ENCODE data around the gene MYL4.
"Not testable (repeated sequence)": the region's sequence is repeated elsewhere in the genome, so short reads cannot be mapped to it uniquely, and the experiment has no call there.

Gene MYL4

DNA sequence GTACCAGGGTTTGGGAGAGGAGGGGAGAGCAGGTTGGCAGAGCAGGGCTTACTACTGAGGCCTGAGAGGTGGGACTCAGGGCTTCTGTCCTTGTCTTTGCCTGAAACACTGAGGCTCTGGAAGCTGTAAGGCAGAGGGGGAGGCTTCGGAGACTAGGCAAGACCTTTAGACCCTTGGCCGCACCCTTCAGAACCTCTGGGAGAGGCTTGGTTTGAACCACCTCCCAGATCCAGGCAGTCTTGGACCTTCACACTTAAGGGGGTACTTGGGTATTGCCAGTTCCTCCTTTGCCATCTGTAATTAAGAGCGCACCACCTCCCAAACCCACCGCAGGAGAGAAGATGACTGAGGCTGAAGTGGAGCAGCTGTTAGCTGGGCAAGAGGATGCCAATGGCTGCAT lies 12.9 kb downstream of the MYL4 start:
- DNase-seq = no peak

DNA sequence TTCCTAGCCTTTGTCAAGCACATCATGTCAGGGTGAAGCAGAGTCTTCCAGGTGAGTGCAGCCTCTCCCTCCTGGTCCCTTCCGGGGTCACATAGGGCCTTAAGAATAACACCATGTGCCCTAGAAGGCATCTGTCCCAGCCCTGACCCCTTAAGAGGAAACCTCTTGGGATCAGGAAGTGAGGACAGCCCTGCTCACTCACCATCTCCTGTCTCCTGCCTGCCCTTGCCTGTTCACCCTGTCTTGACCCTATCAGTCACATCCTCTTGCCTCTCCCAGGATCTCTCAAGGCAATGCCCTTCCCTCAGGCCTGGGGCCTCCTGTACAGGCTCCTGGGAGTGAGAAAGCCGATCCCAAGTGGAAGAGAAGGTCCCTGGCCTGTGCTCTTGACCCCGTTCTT lies 13.9 kb downstream of the MYL4 start:
- no peak for DNase-seq

DNA sequence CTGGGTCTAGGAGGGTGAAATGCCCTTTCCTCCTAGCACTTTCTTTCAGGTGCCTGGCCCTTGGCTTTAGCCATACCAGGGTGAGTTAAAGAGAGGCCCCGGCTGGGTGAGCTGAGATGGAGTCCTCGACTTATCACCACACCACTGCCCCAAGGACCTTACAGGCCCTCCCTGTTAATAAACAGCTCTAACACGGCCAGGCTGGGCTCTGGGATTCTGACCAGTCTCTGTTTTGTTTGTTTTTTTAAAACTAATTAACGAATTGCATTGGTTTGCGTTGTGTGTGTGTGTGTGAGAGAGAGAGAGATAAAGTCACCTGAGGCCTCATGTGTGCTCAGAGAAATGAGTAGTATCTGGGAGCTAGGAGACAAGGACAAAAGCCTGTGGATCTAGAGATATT lies 14.3 kb downstream of the MYL4 start:
- no peak for DNase-seq

DNA sequence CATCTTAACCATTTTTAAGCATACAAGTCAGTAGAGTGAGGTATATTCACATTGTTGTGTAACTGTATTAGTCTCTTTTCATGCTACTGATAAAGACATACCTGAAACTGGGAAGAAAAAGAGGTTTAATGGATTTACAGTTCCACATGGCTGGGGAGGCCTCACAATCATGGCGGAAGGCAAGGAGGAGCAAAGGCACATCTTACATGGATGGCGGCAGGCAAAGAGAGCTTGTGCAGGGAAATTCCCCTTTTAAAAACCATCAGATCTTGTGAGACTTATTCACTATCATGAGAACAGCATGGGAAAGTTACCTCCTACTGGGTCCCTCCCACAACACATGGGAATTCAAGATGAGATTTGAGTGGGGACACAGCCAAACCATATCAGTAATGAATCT lies 14.9 kb downstream of the MYL4 start:
- DNase-seq = not testable (repeated sequence)

DNA sequence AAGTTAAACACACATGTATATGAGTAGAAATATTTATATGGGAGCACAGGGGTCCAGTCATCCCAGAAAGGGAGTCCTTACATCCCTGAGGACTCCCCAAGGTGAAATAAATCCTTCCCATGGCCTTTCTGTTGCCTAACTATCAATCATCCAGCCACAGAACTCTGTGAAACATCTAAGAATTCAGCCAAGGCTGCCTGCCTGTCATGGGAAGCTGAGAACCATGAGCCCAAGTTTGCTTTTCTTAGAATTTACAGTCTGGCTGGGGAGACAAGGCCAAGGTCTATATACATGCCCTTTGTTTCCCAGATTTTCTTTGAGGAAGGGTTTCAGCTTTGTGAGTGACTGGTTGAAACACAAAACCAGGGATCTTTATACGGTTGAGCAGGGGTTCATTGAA lies 15.8 kb downstream of the MYL4 start:
- DNase-seq = no peak

DNA sequence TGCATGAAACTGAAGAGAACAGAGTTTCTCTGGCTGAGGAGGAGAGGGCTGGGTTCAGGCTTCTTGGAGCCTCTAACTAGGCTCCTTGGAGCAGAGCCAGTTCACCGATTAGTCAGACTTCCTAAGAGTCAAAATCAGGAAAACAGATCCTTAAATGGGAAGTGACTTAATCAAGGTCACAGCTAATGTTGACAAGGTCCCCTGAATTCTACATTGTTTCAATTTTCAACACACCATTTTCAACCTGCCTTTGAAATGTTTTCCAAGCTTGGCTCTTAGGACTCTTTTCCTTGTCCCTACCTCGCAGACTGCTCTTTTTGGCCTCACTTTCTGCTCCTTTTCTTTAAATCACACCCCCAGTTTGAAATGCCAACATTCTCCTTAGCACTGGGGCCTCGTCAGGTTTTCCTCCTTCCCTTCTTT lies 16.3 kb downstream of the MYL4 start:
- DNase-seq = no peak

GRCh38 chr17:47225911-47226688 lies 17.0 kb downstream of the MYL4 start:
- DNase-seq = no peak

DNA sequence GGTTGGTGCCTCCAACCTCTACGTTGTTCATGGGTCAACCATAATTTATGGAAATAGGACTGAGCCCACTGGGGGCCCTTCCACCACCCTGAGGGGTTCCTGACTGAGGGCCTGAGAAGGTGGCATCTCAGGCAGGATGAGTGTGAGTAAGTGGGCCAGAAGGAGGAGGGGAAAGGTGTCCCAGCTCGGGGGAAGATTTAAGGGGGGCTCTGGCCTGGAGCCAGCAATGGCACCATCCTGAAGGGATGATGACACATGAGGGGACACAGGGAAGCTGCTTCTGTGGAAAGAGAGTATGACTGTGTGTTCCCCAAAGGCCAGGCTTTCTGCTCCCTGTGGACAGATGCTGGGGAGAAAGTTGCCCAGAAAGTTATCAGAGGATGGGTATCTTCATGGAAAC lies 18.7 kb downstream of the MYL4 start:
- no peak for DNase-seq

GRCh38 chr17:47229535-47230443 lies 20.6 kb downstream of the MYL4 start:
- DNase-seq = peak; percentile 71 to 73

DNA sequence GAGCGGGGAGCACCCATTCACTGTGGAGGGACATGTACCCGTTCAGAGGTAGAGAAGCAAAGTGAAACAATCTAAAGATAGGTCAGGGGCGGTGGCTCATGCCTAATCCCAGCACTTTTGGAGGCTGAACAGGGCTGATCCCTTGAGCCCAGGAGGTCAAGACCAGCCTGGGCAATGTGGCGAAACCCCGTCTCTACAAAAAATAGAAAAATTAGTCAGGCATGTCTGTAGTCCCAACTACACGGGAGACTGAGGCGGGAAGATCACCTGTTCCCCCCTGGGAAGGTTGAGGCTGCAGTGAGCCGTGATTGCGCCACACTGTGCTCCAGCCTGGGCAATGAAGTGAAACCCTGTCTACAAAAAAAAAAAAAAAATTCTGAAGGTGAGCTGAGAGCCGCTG lies 21.7 kb downstream of the MYL4 start:
- DNase-seq = no peak

DNA sequence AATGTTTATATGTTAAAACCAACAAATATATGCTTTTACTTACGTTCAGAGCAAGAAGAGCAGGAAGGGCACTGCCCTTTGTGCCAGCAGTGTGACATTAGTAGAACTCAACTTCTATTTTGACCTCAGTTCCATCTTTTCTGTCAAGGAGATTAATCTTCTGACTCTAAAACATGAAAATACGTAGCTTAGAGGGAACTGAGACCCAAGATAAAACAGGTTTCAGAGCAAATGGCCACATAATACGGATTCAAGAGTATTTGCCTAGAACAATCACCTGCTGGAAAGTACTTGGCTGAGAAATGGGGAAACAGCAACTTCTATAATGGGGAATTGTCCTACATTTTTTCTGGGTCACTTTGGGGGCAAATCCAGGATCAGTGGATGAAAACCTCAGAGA lies 22.2 kb downstream of the MYL4 start:
- no peak for DNase-seq

GRCh38 chr17:47231866-47232265 lies 22.7 kb downstream of the MYL4 start:
- no peak for DNase-seq

DNA sequence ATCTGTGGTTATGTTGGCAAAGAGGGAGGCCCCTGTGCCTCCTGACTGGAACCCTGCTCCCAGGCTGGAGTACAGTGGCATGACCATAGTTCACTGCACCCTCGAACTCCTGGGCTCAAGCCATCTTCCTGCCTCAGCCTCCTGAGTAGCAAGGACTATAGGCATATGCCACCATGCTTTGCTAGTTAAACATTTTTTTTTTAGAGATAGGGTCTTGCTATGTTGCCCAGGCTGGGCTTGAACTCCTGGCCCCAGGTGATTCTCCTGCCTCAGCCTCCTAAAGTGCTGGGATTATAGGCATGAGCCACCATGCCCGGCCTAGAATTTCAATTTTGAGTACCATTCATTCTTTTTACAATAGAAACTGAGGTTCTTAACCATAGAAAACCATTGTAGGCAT lies 23.3 kb downstream of the MYL4 start:
- DNase-seq = no peak

- DNase-seq = no peak
Measured at GRCh38 chr17:47235506-47235905, 26.4 kb downstream of the MYL4 start.

GRCh38 chr17:47235923-47236322 lies 26.8 kb downstream of the MYL4 start:
- DNase-seq = no peak

DNA sequence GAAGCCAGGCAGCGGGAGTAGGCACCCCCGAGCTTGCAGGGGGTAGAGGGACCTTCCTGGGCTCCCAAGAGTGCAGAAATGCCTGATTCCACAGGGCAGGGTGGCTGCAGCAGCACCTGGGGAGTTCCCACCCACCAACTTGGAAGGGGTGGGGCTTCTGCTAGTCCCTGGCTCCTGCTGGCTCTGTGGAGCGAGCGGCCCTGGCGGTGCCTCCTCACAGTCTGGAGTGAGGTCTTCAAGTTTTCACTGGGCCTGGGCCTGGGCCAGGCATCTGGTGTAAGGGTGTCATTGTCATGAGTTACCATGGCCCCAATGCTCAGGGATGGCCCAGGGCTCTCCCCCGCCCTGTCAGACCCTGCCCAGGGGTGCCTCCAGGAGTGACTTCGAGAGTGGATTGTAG lies 28.7 kb downstream of the MYL4 start:
- DNase-seq = no peak

DNA sequence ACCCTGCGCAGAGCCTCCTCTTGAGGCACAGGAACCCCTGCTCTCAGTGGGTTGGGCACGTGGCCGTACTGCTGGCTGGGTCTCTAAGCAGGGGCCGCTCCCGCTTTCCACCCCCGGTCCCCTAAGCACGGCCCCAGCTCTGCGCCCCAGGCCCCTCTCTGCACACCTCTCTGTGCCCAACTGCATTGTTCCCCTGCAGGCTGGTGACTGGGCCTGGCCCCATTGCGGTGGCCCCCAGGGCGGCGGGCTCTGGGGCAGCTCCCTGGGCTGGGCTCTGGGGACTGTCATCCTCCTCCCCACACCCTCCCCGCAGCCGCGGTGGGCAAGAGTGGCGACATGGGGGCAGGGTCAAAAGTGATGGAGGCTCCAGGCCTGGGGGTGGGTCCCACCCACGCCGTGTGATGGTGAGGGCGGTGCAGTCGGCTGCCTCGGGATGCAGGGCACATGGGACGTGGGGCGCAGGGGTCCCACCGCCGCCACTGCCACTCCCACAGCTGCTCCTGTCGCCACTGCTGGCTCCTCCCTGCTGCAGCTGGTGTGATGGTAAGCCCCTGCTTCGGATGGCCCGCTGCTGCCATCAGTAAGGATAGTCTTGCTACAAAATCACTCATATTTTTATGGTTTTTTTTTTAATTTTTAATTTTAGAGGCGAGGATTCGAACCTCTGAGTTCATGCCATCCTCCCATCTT lies 29.3 kb downstream of the MYL4 start:
- DNase-seq = no peak

DNA sequence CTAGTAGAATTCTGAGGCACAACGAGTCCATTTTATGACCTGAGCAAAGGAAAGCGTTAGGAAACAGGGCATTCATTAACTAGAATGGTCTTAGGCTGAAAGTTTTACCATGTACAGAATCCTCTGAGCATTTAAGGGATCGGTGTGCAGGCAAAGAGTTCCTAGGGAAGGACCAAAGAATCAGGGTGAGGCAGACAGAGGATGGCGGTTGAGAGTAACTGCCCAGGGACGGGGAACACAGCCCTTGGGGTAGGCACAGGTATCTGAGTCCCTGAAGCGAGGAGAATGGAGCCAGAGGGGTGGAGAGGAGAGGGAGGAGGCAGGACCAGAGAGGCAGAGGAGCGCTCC lies 30.4 kb downstream of the MYL4 start:
- DNase-seq = no peak

GRCh38 chr17:47239967-47240651 lies 31.0 kb downstream of the MYL4 start:
- DNase-seq = no peak

GRCh38 chr17:47240806-47241205 lies 31.7 kb downstream of the MYL4 start:
- no peak for DNase-seq

DNA sequence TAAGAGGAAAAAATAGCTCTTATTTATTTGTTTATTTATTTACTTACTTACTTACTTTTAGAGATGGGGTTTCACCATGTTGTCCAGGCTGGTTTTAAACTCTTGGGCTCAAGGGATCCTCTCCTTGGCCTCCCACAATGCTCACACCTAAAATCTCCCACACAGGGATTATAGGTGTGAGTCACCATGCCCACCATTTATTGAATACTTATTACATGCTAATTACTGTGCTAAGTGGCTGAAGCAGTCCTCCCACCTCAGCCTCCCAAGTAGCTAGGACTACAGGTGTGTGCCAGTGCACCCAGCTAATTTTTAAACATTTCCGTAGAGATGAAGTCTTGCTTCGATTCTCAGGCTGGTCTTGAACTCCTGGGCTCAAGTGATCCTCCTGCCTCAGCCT lies 33.5 kb downstream of the MYL4 start:
- no peak for DNase-seq

DNA sequence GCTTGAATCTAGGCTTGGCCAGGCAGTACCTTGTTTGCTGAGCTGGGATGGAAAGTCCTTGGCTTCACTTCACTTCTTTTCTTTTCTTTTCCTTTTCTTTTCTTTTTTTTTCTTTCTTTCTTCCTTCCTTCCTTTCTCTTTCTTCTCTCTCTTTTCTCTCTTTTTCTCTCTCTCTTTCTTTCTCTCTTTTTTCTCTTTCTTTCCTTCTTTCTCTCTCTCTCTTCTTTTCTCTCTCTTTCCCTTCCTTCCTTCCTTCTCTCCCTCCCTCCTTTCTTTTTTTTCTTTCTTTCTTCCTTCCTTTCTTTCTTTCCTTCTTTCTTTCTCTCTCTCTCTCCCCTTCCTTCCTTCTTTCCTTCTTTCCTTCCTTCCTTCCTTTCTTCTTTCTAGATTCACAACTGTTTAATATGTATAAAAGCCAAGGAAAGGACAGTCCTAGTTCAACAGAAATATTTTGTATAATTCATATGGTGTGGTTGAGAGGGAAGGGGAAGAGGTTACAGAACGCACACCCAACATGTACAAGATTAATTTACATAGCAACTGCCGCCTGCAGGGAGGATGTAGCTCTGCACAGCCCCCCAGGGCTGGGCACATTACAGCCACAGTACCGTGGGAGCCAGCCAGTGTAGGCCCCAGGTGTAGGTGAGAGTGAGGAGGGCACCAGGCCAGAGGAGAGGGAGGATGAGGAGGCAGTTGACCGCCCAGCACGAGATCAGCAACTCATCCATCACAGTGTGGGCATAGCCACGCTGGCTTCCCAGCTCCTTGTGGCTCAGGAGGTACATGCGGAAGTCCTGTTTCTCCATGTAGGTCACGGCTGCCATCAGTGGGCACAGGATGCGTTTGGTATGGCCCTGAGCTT lies 34.8 kb downstream of the MYL4 start:
- no peak for DNase-seq

Data from activated CD4-positive, alpha-beta T cell treated with anti-CD3 and anti-CD28 coated beads for 4 hours (primary cell).